ENCODE measurements around the gene SCNN1B.

DNA sequence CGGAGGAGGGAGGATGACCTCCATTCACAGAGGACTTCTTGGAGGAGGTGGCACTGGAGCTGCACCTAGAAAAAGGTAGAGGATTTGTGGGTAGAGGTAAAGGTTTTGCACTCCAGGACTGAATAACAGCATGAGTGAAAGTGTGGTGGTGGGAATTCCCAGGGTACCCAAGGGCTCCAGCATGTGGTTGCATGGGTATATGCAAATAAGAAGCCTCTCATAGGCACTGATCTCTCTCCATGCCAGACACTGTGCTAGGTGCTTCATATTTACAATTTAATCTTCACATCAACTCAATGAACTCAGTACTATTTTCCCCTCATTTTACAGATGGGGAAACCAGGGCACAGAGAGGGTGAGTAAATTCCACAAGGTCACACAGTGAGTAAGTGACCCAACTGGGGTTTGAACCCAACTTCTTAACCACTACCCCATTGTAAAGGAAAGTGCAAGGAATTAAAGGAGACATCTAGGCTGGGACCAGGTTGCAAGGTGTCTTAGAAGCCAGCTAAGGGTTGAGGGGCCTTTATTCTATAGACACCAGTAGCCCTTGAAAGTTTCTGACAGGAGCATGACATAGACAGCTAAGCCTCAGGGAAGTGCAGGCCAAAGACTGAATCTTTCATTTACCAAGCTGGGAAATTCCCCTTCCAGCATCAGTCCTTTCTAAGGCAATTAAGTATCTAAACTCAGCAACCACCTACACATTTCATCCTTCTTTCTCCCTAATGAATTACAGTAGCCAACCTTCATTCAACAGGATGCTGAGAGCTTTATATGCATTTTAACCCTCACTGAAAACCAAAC is 21.3 kb downstream of the SCNN1B start:
- TF ChIP-seq POLR2A (IDR thresholded peaks at IDR 0.05) (no peak), CTCF (IDR thresholded peaks at IDR 0.05) (no peak)
